Right renal cortex interstitium (tissue), 3 donors: ENCODE data around the gene AKNA. TPM values are rescaled to one million over a fixed set of nuclear protein-coding genes. Genes with fewer than 3 reads are reported as not detected.
A peak's percentile ranks its signal among the peaks of the same experiment; 100 is the strongest.
"Not testable (repeated sequence)": the region's sequence is repeated elsewhere in the genome, so short reads cannot be mapped to it uniquely, and the experiment has no call there.

Experiments used
- DNase-seq, 3 donors: peaks; one replicate each; pipeline ENCODE4 v3.0.0-alpha.2; 2013; ENCODE audit warnings: low read depth in 3 of 3, low spot score in 2 of 3
- polyA plus RNA-seq, 3 donors: library from polyadenylated mRNA; unstranded; fragments of 120-200 nt; gene quantifications; one replicate each; pipeline ENCODE4 v1.2.1, GENCODE V29; 2013; ENCODE audit not compliant: insufficient read length in 3 of 3

Gene AKNA
- polyA plus RNA-seq, 3 donors, result 10.5 to 11.1 (median 11.0) TPM

DNA sequence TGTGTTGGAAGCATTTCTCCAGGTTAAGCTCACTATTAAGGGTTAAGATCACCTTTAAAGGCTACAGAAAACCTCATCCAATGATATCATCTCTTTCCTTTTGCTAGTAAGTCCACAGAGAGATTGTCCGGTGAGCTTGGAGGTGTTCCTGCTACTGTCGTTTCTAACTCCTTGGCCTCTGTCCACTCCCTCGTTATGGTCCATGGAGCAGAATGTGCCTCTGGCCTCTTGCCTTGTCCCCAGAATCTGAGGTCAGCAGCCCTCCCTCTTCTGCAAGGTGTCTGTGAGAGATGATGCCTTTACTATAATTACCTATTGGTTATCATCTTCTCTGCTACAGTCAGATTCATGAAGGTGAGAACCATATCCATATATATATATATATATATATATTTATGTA is 43.1 kb downstream of the AKNA start:
- no peak for DNase-seq

DNA sequence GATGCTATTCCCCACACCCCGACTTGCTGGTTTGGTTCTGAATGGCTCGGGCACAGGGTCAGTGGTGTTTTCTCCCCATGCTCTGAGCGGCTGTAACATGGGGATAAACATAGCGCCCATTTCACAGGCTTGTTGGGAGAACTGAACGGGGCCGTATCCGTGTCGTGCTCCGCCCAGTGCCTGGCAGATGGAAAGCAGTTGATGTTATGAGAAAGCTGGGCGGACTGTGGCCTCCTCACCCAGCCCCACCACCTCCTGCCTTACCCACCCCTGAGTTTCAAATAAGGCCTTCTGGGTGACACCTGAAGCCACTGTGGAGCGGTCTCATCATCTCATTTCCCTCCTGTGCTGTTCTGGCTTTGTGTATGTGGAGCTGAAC is 43.6 kb downstream of the AKNA start:
- DNase-seq, result no peak

GRCh38 chr9:114343471-114344187 is 44.2 kb downstream of the AKNA start:
- no peak for DNase-seq

- DNase-seq, result no peak
Observed at GRCh38 chr9:114342755-114343440, 44.9 kb downstream of the AKNA start.

- no peak for DNase-seq
Observed at GRCh38 chr9:114341991-114342390, 45.8 kb downstream of the AKNA start.

- DNase-seq, result no peak
Observed at GRCh38 chr9:114341152-114341830, 46.5 kb downstream of the AKNA start.

- DNase-seq, result peak in 1 of 3 donors; percentile 4
Observed at GRCh38 chr9:114339130-114339908, 48.5 kb downstream of the AKNA start.

DNA sequence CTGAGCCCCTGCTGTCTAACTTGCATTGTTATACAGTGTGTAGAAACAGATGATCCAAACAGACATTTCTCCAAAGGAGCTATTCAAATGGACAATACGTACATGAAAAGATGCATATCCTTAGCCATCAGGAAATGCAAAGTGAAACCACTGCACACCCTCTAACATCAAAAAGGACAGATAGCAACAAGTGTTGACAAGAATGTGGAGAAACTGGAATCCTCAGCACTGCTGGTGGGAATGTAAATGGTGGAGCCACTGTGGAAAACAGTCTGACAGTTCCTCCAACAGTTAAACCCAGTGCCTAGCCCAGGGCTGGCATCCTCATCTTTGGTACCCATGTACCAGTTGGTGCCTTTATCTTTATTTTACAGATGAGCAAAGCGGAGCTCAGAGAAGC is 49.6 kb downstream of the AKNA start:
- no peak for DNase-seq

- DNase-seq, result no peak
Observed at GRCh38 chr9:114336699-114337395, 50.9 kb downstream of the AKNA start.

GRCh38 chr9:114336157-114336556 is 51.6 kb downstream of the AKNA start:
- no peak for DNase-seq

DNA sequence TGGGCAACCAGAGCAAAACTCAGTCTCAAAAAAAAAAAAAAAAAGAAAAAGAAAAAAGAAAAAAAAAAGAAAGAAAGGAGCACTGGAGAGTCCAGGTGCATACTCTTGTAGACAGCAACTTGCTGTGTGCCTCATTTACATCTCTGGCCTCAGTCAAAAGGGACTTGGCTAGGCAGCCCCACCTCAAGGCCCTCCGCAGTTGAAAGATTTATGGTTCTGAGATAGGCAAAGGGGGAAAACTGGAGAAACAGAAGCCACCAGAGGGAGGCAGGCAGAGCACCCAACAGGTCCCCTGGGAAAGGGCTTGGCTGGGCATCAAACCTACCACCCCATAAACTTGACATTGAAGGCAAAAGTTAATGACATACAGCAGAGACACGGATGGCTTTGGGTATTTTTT is 52.0 kb downstream of the AKNA start:
- no peak for DNase-seq

DNA sequence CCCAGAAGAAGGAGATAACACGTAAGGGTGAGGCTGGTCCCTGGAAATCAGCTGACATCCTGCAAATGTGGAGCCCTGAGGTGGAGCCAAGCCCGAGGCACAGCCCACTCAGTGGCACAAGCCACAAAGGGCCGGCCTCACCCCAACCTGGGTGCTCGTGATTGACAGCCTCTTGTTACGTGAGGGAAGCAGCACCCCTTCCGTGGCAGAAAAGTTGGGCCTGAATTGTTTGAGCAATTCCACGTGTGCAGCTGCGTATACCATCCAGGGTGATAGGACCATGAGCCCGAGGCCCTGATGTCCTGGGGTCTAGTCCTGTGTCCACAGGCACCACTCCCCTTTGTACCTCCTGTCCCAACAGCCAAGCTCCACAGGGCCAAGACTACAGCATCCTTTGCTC is 53.3 kb downstream of the AKNA start:
- no peak for DNase-seq

DNA sequence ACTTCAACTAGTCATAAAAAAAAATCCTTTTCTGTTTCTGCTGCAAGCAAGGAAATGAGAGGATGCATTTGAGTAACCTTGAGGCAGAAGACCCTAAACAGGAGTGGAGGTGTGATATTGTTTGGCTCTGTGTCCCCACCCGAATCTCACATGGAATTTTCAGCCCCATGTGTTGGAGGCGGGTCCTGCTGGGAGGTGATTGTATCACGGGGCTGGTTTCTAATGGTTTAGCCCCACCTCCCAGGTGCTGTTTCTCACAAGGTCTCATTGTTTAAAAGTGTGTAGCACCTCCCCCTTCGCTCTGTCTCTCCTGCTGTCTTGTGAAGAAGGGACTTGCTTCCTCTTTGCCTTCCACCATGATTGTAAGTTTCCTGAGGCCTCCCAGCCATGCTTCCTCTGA is 54.1 kb downstream of the AKNA start:
- not testable (repeated sequence) for DNase-seq

DNA sequence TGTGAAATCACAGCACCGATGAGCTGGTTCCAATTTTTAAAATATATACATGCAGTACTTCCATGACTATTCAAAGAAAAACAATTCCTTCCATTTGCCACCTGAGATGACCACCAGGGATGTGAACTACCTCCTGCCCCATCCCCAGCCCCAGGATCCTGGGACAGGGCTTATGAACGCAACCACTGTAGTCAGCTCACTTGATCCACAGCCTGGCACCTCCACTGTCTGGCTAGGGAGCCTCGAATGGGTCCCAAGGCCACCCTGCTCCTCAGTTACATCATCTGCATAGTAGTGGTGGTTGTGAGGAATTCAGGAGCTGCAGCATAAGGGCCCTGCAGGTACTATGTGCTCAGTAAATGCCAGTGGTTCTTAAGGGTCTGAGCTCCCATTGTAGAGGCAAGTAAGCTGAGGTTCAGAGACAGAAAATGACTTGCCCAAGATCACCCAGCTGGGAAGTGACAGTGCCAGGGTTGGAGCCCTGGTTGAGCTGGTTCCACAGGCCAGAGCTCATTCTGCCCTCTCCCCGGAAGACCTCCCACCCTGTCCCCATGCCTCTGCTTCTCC is 55.2 kb downstream of the AKNA start:
- not testable (repeated sequence) for DNase-seq

DNA sequence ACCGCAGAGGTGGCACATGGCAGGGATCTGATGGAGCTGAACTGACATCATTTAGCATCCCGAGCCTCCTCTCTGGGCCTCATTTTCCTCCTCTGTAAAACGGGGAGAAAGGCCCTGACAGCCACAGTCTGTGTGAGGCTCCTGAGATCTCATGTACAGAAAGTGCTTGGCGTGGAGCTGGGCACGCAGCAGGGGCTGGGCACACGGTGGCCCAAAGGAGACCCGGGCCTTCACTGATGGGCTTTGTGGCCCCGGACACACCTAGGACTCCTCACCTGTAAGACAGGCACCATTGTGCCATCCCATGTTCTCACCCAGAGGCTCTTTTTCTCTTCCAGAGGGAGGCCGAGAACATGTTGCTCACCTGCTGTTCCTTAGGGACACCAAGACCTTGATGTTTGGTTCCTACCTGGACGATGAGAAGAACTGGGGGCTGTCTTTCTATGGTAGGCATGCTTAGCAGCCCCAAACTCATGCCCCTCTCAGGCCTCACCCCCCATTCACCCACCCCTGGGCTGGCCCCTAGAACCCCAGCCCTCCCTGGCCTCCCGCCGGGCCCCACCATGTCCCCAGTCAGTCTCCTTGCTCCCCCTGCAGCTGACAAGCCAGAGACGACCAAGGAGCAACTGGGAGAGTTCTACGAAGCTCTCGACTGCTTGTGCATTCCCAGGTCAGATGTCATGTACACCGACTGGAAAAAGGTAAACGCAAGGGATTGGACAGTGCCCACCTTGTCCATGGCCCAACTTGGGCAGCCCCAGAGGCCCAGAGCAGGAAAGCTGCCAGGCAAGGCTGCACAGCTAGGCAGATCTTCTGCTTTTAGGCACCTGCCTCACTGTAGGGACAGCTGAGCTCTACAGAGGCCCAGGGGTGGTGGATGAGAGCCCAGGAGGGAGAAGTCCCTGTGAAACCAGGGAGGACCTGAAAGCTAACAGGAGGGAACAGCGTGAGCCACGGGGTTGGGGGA is 56.3 kb downstream of the AKNA start:
- DNase-seq, result not testable (repeated sequence)

GRCh38 chr9:114330636-114331035 is 57.1 kb downstream of the AKNA start:
- no peak for DNase-seq

- DNase-seq, result not testable (repeated sequence)
Observed at GRCh38 chr9:114329625-114330022, 58.2 kb downstream of the AKNA start, which contains the start of gene ORM2. Gene ORM2 (plus strand): TSS chr9:114329869. CDS start chr9:114329905, 36 bp downstream.

- not testable (repeated sequence) for DNase-seq
Observed at GRCh38 chr9:114328937-114329624, 58.7 kb downstream of the AKNA start.
